SK-N-SH (cell line): Measurements from ENCODE around the gene TLCD2. TPM values are rescaled to one million over a fixed set of nuclear protein-coding genes. Genes with fewer than 3 reads are reported as not detected.

Experiments
- CTCF ChIA-PET: fragments of 300-600, 350-600 bp; formaldehyde crosslinking; extraction: SDS; loops from one replicate; lab custom pipeline; 2021; lab: Yijun Ruan, JAX
- POLR2A ChIA-PET: fragments of 350-600 bp; sonication (Branson Sonifier 250); formaldehyde crosslinking; extraction: SDS; loops from one replicate; lab custom pipeline; 2020; ENCODE audit warnings: antibody characterized with exemption, inconsistent platforms; lab: Yijun Ruan, JAX
- DNase-seq: peaks from one replicate; pipeline ENCODE4 v3.0.0; 2012
- H2AFZ ChIP-seq: fragments of 200-600 bp; sonication (generic); 2 replicates; pipeline ENCODE4 v1.8.1; 2016; ENCODE audit warnings: antibody characterized with exemption, mild to moderate bottlenecking, low read depth
- H3F3A ChIP-seq: fragments of 200-600 bp; sonication (generic); replicated peaks from 2 replicates; pipeline ENCODE3; 2016; ENCODE audit warnings: antibody characterized with exemption, mild to moderate bottlenecking; ENCODE audit not compliant: insufficient read depth
- H3K27ac ChIP-seq, 2 experiments: fragments of 200-500 bp in 1 of 2; fragments of 200-600 bp in 1 of 2; sonication (Bioruptor generic) in 1 of 2; sonication (generic), shearing (Covaris generic) in 1 of 2; 2 replicates each; pipeline versions ENCODE4 v1.5.1 to v1.6.1; 2014 to 2016; ENCODE audit warnings: low read depth in 2 of 2, inconsistent platforms in 1 of 2, low read length in 1 of 2, mild to moderate bottlenecking in 1 of 2, mixed read lengths in 1 of 2
- H3K27me3 ChIP-seq: fragments of 200-600 bp; sonication (generic), shearing (Covaris generic); 2 replicates; pipeline ENCODE4 v1.6.1; 2016; ENCODE audit warnings: mixed run types; ENCODE audit not compliant: insufficient read depth
- H3K36me3 ChIP-seq, 2 experiments: fragments of 200-500 bp in 1 of 2; fragments of 200-600 bp in 1 of 2; sonication (Bioruptor generic) in 1 of 2; sonication (generic) in 1 of 2; replicated peaks in 1 of 2; 2 replicates each; pipeline versions ENCODE3 to v1.5.1; 2014 to 2016; ENCODE audit warnings: low read length in 1 of 2, mild to moderate bottlenecking in 1 of 2; ENCODE audit not compliant: insufficient read depth in 2 of 2, control insufficient read depth in 1 of 2
- H3K4me1 ChIP-seq, 2 experiments: fragments of 200-500 bp in 1 of 2; fragments of 200-600 bp in 1 of 2; sonication (Bioruptor generic) in 1 of 2; sonication (generic), shearing (Covaris generic) in 1 of 2; 2 replicates each; pipeline versions ENCODE4 v1.5.1 to v1.6.1; 2014 to 2016; ENCODE audit warnings: low read depth in 1 of 2, low read length in 1 of 2, mixed run types in 1 of 2; ENCODE audit not compliant: insufficient read depth in 2 of 2, control insufficient read depth in 1 of 2
- H3K4me2 ChIP-seq: fragments of 200-600 bp; sonication (generic), shearing (Covaris generic); 2 replicates; pipeline ENCODE4 v1.6.1; 2017; ENCODE audit warnings: mixed run types
- H3K4me3 ChIP-seq, 2 experiments: fragments of 200-500 bp in 1 of 2; fragments of 200-600 bp in 1 of 2; sonication (Bioruptor generic) in 1 of 2; sonication (generic), shearing (Covaris generic) in 1 of 2; 2 replicates each; pipeline versions ENCODE4 v1.5.1 to v1.8.1; 2014 to 2016; ENCODE audit warnings: low read depth in 2 of 2, inconsistent platforms in 1 of 2, low read length in 1 of 2, mild to moderate bottlenecking in 1 of 2, mixed read lengths in 1 of 2, moderate library complexity in 1 of 2
- H3K79me2 ChIP-seq: fragments of 200-600 bp; sonication (generic); 2 replicates; pipeline ENCODE4 v1.8.1; 2017; ENCODE audit warnings: mild to moderate bottlenecking; ENCODE audit not compliant: insufficient read depth
- H3K9ac ChIP-seq: fragments of 200-600 bp; sonication (generic); 2 replicates; pipeline ENCODE4 v1.6.1; 2017; ENCODE audit warnings: mixed run types
- H3K9me2 ChIP-seq: fragments of 200-600 bp; sonication (generic); 2 replicates; pipeline ENCODE4 v1.6.1; 2017; ENCODE audit warnings: mixed run types
- H3K9me3 ChIP-seq: fragments of 200-600 bp; sonication (generic); 2 replicates; pipeline ENCODE4 v1.6.1; 2017; ENCODE audit warnings: mixed run types, mild to moderate bottlenecking, moderate library complexity
- H4K20me1 ChIP-seq: fragments of 200-600 bp; sonication (generic); 2 replicates; pipeline ENCODE4 v1.6.1; 2017; ENCODE audit warnings: mild to moderate bottlenecking, mixed run types; ENCODE audit not compliant: insufficient read depth
- CHD2 ChIP-seq: fragments of 150-350 bp; IDR thresholded peaks from 2 replicates; pipeline ENCODE4 v1.6.1; 2018; ENCODE audit warnings: low read length; ENCODE audit not compliant: partially characterized antibody
- CTCF ChIP-seq: fragments of 200-600 bp; sonication (generic); IDR thresholded peaks from 2 replicates; pipeline ENCODE4 v1.6.1; 2017; ENCODE audit warnings: antibody characterized with exemption, mild to moderate bottlenecking, moderate library complexity
- FOXM1 ChIP-seq: IDR thresholded peaks from 2 replicates; pipeline ENCODE4 v1.4.0; 2012; ENCODE audit warnings: low read depth, mild to moderate bottlenecking
- GABPA ChIP-seq: IDR thresholded peaks from 2 replicates; pipeline ENCODE4 v1.4.0; 2012; ENCODE audit warnings: low read depth, mild to moderate bottlenecking
- GATA2 ChIP-seq: sonication (generic); formaldehyde crosslinking; IDR thresholded peaks from 2 replicates; pipeline ENCODE4 v1.5.0; 2020; ENCODE audit warnings: mild to moderate bottlenecking, missing genetic modification reagents
- IRF3 ChIP-seq: fragments of 150-350 bp; IDR thresholded peaks from 2 replicates; pipeline ENCODE4 v1.6.1; 2016; ENCODE audit warnings: mild to moderate bottlenecking, low read depth, low read length
- MXI1 ChIP-seq: IDR thresholded peaks from 2 replicates; pipeline ENCODE4 v1.6.1; 2012; ENCODE audit warnings: mild to moderate bottlenecking, low read depth, low read length, improper control_type of control experiment
- NRF1 ChIP-seq: IDR thresholded peaks from 2 replicates; pipeline ENCODE4 v1.6.1; 2012; ENCODE audit warnings: low read depth, mild to moderate bottlenecking, low read length
- PBX3 ChIP-seq: IDR thresholded peaks from 2 replicates; pipeline ENCODE4; 2012
- RAD21 ChIP-seq: IDR thresholded peaks from 2 replicates; pipeline ENCODE4 v1.6.1; 2012; ENCODE audit warnings: mild to moderate bottlenecking, low read length
- RCOR1 ChIP-seq: fragments of 150-350 bp; IDR thresholded peaks from 2 replicates; pipeline ENCODE4 v1.6.1; 2017; ENCODE audit warnings: antibody characterized with exemption, low read length
- REST ChIP-seq: IDR thresholded peaks from 2 replicates; pipeline ENCODE4 v1.6.1; 2012; ENCODE audit warnings: mild to moderate bottlenecking, low read depth, low read length, moderate library complexity
- TEAD4 ChIP-seq: IDR thresholded peaks from 2 replicates; pipeline ENCODE4 v1.4.0; 2012; ENCODE audit warnings: mild to moderate bottlenecking, borderline replicate concordance; ENCODE audit not compliant: insufficient read depth
- USF1 ChIP-seq: IDR thresholded peaks from 2 replicates; pipeline ENCODE4 v1.4.0; 2012; ENCODE audit warnings: low read depth, borderline replicate concordance
- USF2 ChIP-seq: fragments of 150-350 bp; IDR thresholded peaks from 2 replicates; pipeline ENCODE4 v1.6.1; 2017; ENCODE audit warnings: antibody characterized with exemption, low read length, low read depth, borderline replicate concordance
- YY1 ChIP-seq: IDR thresholded peaks from 2 replicates; pipeline ENCODE4 v1.4.0; 2012; ENCODE audit warnings: low read depth, mild to moderate bottlenecking
- ZBTB33 ChIP-seq: IDR thresholded peaks from 2 replicates; pipeline ENCODE4 v1.4.0; 2012; ENCODE audit warnings: low read depth, borderline replicate concordance
- WGBS: methylation state at CpG from one replicate; pipeline ENCODE4 v1.1.6; 2017; ENCODE audit warnings: low lambda C conversion rate; 5-methylcytosine and 5-hydroxymethylcytosine counted together
- polyA plus RNA-seq, 3 experiments: library from polyadenylated mRNA; depleted of rRNA; stranded (reverse); fragments of >200 nt; gene quantifications; 2 replicates each; pipeline ENCODE4 v1.2.3, GENCODE V29; 2012

Gene TLCD2
- polyA plus RNA-seq, 1 of the 3 experiments (the other 2 are of a cell fraction), result 1.3 TPM

- Histone ChIP-seq H3K4me2 (no peak overlapping the region), H3K9me3 (no peaks in the 10 kb centered on the region), H2AFZ (no peak overlapping the region), H3K4me3 (no peak overlapping the region), H3K79me2 (no peaks in the 10 kb centered on the region), H3F3A (no peaks in the 10 kb centered on the region), H3K27me3 (no peaks in the 10 kb centered on the region), H3K4me1 (no peaks in the 10 kb centered on the region), H3K27ac (no peak overlapping the region), H3K36me3 (no peaks in the 10 kb centered on the region), H3K9ac (no peak overlapping the region), H3K9me2 (no peaks in the 10 kb centered on the region), H4K20me1 (no peaks in the 10 kb centered on the region)
- DNase-seq, result no peak
- TF ChIP-seq MXI1 (no peak), USF1 (no peak), RCOR1 (no peak), FOXM1 (no peak), RAD21 (no peak), YY1 (no peak), TEAD4 (no peak), GATA2 (CRISPR knock-in tag) (no peak), PBX3 (no peak), GABPA (no peak), CTCF (no peak), CHD2 (no peak), USF2 (no peak), ZBTB33 (no peak), IRF3 (no peak), NRF1 (no peak), REST (no peak)
- CTCF ChIA-PET, result no interaction called here
- WGBS, result 77% methylated on average over 4 of the region's 5 CpGs
- POLR2A ChIA-PET, result no interaction called here
Observed at GRCh38 chr17:1697681-1698080, 12.5 kb downstream of the TLCD2 start.
